ENCODE results near the gene LSS. TPM values are rescaled to one million over a fixed set of nuclear protein-coding genes. Genes with fewer than 3 reads are reported as not detected.
"Not testable (repeated sequence)": the region's sequence is repeated elsewhere in the genome, so short reads cannot be mapped to it uniquely, and the experiment has no call there.

Gene LSS
- total and polyA plus RNA-seq, 5 donors: 34.1 to 91.9 (median 77.6) TPM

GRCh38 chr21:46141767-46142581 is 86.6 kb downstream of the LSS start:
- peak; percentile 12 to 59 (median 35) for DNase-seq
- Histone ChIP-seq H3K27me3 (ENCODE audit: control insufficient read depth, insufficient read depth) (no peaks in the 10 kb centered on the region), H3K4me3 (ENCODE audit: low read length) (no peak overlapping the region), H3K4me1 (ENCODE audit: control insufficient read depth, insufficient read depth, low read length) (no peaks in the 10 kb centered on the region), H3K27ac (ENCODE audit: low read length) (no peak overlapping the region), H3K9me3 (ENCODE audit: control insufficient read depth, low read length) (no peaks in the 10 kb centered on the region)
- 92% methylated on average over 45 of the region's 45 CpGs for WGBS
- intact Hi-C loops (cut with DNase I): loop anchor here in 1 of 4 donors (10.0 kb wide), 1 partner anchor 93 kb away; no protein-coding TSS in a partner anchor
- no peak for ATAC-seq

GRCh38 chr21:46140352-46141003 is 88.1 kb downstream of the LSS start:
- WGBS: 73% methylated on average over 29 of the region's 29 CpGs
- not testable (repeated sequence) for H3K4me3 ChIP-seq (ENCODE audit: low read length); H3K27ac ChIP-seq (ENCODE audit: low read length); H3K27me3 ChIP-seq (ENCODE audit: control insufficient read depth, insufficient read depth); ATAC-seq; H3K4me1 ChIP-seq (ENCODE audit: control insufficient read depth, insufficient read depth, low read length); H3K9me3 ChIP-seq (ENCODE audit: control insufficient read depth, low read length)
- peak in 2 of 3 donors; percentile 2 to 4 for DNase-seq
- intact Hi-C loops (cut with DNase I): loop anchor here in 1 of 4 donors (10.0 kb wide), 1 partner anchor 94 kb away; no protein-coding TSS in a partner anchor

GRCh38 chr21:46139686-46140085 is 88.9 kb downstream of the LSS start:
- no peaks in the 10 kb centered on the region for H3K27me3 ChIP-seq (ENCODE audit: control insufficient read depth, insufficient read depth)
- H3K27ac ChIP-seq (ENCODE audit: low read length): no peak overlapping the region
- H3K9me3 ChIP-seq (ENCODE audit: control insufficient read depth, low read length): no peaks in the 10 kb centered on the region
- no peaks in the 10 kb centered on the region for H3K4me1 ChIP-seq (ENCODE audit: control insufficient read depth, insufficient read depth, low read length)
- WGBS: 92% methylated on average over 15 of the region's 15 CpGs
- intact Hi-C loops (cut with DNase I): loop anchor here in 1 of 4 donors (10.0 kb wide), 1 partner anchor 95 kb away; no protein-coding TSS in a partner anchor
- no peak overlapping the region for H3K4me3 ChIP-seq (ENCODE audit: low read length)
- ATAC-seq: no peak
- DNase-seq: peak in 2 of 3 donors; percentile 8 to 39

GRCh38 chr21:46138383-46138970 is 90.1 kb downstream of the LSS start:
- intact Hi-C loops (cut with DNase I): no loop called here
- Histone ChIP-seq H3K4me3 (ENCODE audit: low read length) (no peak overlapping the region), H3K27me3 (ENCODE audit: control insufficient read depth, insufficient read depth) (no peaks in the 10 kb centered on the region), H3K27ac (ENCODE audit: low read length) (no peak overlapping the region), H3K9me3 (ENCODE audit: control insufficient read depth, low read length) (no peaks in the 10 kb centered on the region), H3K4me1 (ENCODE audit: control insufficient read depth, insufficient read depth, low read length) (no peaks in the 10 kb centered on the region)
- peak in 2 of 3 donors; percentile 43 to 53 for DNase-seq
- whole genome bisulfite sequencing: 87% methylated on average over 28 of the region's 28 CpGs
- no peak for ATAC-seq

Other genes with a start within 250 kb of the LSS start
- gene COL6A1, start 247.0 kb downstream of the LSS start, total RNA-seq: 100 to 1,000 TPM; 112 to 192 (median 171) TPM
- 165 TPM for gene COL6A1, start 247.0 kb downstream of the LSS start, polyA plus RNA-seq
- gene COL6A2, start 130.7 kb downstream of the LSS start, total RNA-seq: 100 to 1,000 TPM; 198 to 323 (median 274) TPM
- gene COL6A2, start 130.7 kb downstream of the LSS start, polyA plus RNA-seq: 210 TPM
- 1 to 10 TPM; 1.6 to 3.5 (median 2.0) TPM for gene FTCD, start 73.2 kb downstream of the LSS start, total RNA-seq
- 1.00 TPM for gene FTCD, start 73.2 kb downstream of the LSS start, polyA plus RNA-seq
- 10 to 100 TPM in 3 of 4 donors, 1 to 10 TPM in 1; 8.8 to 12.0 (median 11.6) TPM for gene SPATC1L, start 44.3 kb downstream of the LSS start, total RNA-seq
- 10.3 TPM for gene SPATC1L, start 44.3 kb downstream of the LSS start, polyA plus RNA-seq
- 10 to 100 TPM; 59.4 to 62.1 (median 60.6) TPM for gene MCM3AP, start 56.8 kb upstream of the LSS start, total RNA-seq
- gene MCM3AP, start 56.8 kb upstream of the LSS start, polyA plus RNA-seq: 26.0 TPM
- gene YBEY, start 57.6 kb upstream of the LSS start, total RNA-seq: 10 to 100 TPM; 13.9 to 18.5 (median 16.4) TPM
- gene YBEY, start 57.6 kb upstream of the LSS start, polyA plus RNA-seq: 10.2 TPM
- 1 to 10 TPM in 3 of 4 donors, under 1 TPM in 1; 0.84 to 2.1 (median 1.7) TPM for gene C21orf58, start 95.1 kb upstream of the LSS start, total RNA-seq
- gene C21orf58, start 95.1 kb upstream of the LSS start, polyA plus RNA-seq: 1.4 TPM
- 10 to 100 TPM; 25.3 to 29.6 (median 27.9) TPM for gene PCNT, start 95.4 kb upstream of the LSS start, total RNA-seq
- gene PCNT, start 95.4 kb upstream of the LSS start, polyA plus RNA-seq: 20.8 TPM
- 10 to 100 TPM; 36.0 to 40.6 (median 37.4) TPM for gene DIP2A, start 230.1 kb upstream of the LSS start, total RNA-seq
- 28.6 TPM for gene DIP2A, start 230.1 kb upstream of the LSS start, polyA plus RNA-seq

Measured in right cardiac atrium (tissue), 5 donors.